HEK293 (cell line): ENCODE measurements around the gene SPTBN5.

ENCODE experiments used
- AEBP2 ChIP-seq: fragments of 450-650 bp; formaldehyde crosslinking; IDR thresholded peaks from 2 replicates; pipeline ENCODE4 v1.5.1; 2016; ENCODE audit warnings: missing biosample characterization, missing genetic modification characterization, borderline replicate concordance
- KLF8 ChIP-seq: fragments of 450-650 bp; formaldehyde crosslinking; IDR thresholded peaks from 2 replicates; pipeline ENCODE4 v1.5.1; 2016; ENCODE audit warnings: missing biosample characterization, missing genetic modification characterization
- SP7 ChIP-seq: fragments of 450-650 bp; formaldehyde crosslinking; IDR thresholded peaks from 2 replicates; pipeline ENCODE4 v1.5.1; 2016; ENCODE audit warnings: missing biosample characterization, missing genetic modification characterization
- WT1 ChIP-seq: fragments of 450-650 bp; formaldehyde crosslinking; IDR thresholded peaks from 2 replicates; pipeline ENCODE4 v1.5.1; 2016; ENCODE audit warnings: missing biosample characterization, missing genetic modification characterization
- ZBTB26 ChIP-seq: fragments of 450-650 bp; formaldehyde crosslinking; optimal IDR thresholded peaks from 2 replicates; pipeline ENCODE3; 2016; ENCODE audit warnings: missing biosample characterization, mild to moderate bottlenecking, missing genetic modification characterization
- ZBTB7A ChIP-seq: fragments of 450-650 bp; formaldehyde crosslinking; IDR thresholded peaks from 2 replicates; pipeline ENCODE4 v1.5.1; 2016; ENCODE audit warnings: low read depth, missing biosample characterization, missing genetic modification characterization
- ZFHX2 ChIP-seq: fragments of 450-650 bp; formaldehyde crosslinking; conservative IDR thresholded peaks from 2 replicates; pipeline ENCODE4 v1.5.1; 2016; ENCODE audit warnings: missing biosample characterization, missing genetic modification characterization
- ZFP41 ChIP-seq: fragments of 450-650 bp; formaldehyde crosslinking; IDR thresholded peaks from 2 replicates; pipeline ENCODE4 v1.5.1; 2016; ENCODE audit warnings: missing biosample characterization, missing genetic modification characterization, borderline replicate concordance
- ZNF114 ChIP-seq: fragments of 450-650 bp; formaldehyde crosslinking; IDR thresholded peaks from 2 replicates; pipeline ENCODE4 v1.5.0; 2017; ENCODE audit warnings: missing biosample characterization, missing genetic modification characterization
- ZNF146 ChIP-seq: fragments of 450-650 bp; formaldehyde crosslinking; IDR thresholded peaks from 2 replicates; pipeline ENCODE4 v1.5.1; 2016; ENCODE audit warnings: missing biosample characterization, missing genetic modification characterization
- ZNF184 ChIP-seq: fragments of 450-650 bp; IDR thresholded peaks from 2 replicates; pipeline ENCODE4 v1.5.1; 2018; ENCODE audit warnings: missing biosample characterization, mild to moderate bottlenecking, missing genetic modification characterization
- ZNF202 ChIP-seq: fragments of 450-650 bp; formaldehyde crosslinking; IDR thresholded peaks from 2 replicates; pipeline ENCODE4 v1.5.1; 2016; ENCODE audit warnings: missing biosample characterization, missing genetic modification characterization, borderline replicate concordance
- ZNF214 ChIP-seq: fragments of 450-650 bp; formaldehyde crosslinking; IDR thresholded peaks from 2 replicates; pipeline ENCODE4 v1.5.1; 2017; ENCODE audit warnings: missing biosample characterization, mild to moderate bottlenecking, missing genetic modification characterization, borderline replicate concordance
- ZNF324 ChIP-seq: fragments of 450-650 bp; formaldehyde crosslinking; IDR thresholded peaks from 2 replicates; pipeline ENCODE4 v1.5.1; 2016; ENCODE audit warnings: missing biosample characterization, missing genetic modification characterization
- ZNF394 ChIP-seq: fragments of 450-650 bp; formaldehyde crosslinking; IDR thresholded peaks from 2 replicates; pipeline ENCODE4 v1.5.1; 2016; ENCODE audit warnings: missing biosample characterization, missing genetic modification characterization, mild to moderate bottlenecking, moderate library complexity, borderline replicate concordance
- ZNF488 ChIP-seq: fragments of 450-650 bp; formaldehyde crosslinking; IDR thresholded peaks from 2 replicates; pipeline ENCODE4 v1.5.1; 2016; ENCODE audit warnings: missing biosample characterization, missing genetic modification characterization
- ZNF501 ChIP-seq: fragments of 450-650 bp; formaldehyde crosslinking; IDR thresholded peaks from 2 replicates; pipeline ENCODE4 v1.5.1; 2016; ENCODE audit warnings: missing biosample characterization, missing genetic modification characterization
- ZNF623 ChIP-seq: fragments of 450-650 bp; formaldehyde crosslinking; IDR thresholded peaks from 2 replicates; pipeline ENCODE4 v1.5.1; 2016; ENCODE audit warnings: missing biosample characterization, missing genetic modification characterization
- ZNF777 ChIP-seq: fragments of 450-650 bp; formaldehyde crosslinking; IDR thresholded peaks from 2 replicates; pipeline ENCODE4 v1.5.1; 2017; ENCODE audit warnings: missing biosample characterization, missing genetic modification characterization, borderline replicate concordance
- TF ChIP-seq, protein P1 (sequence below): fragments of 450-650 bp; formaldehyde crosslinking; IDR thresholded peaks from 2 replicates; pipeline ENCODE4 v1.5.1; 2016; ENCODE audit warnings: missing biosample characterization, missing genetic modification characterization
- TF ChIP-seq, protein P2 (sequence below): fragments of 450-650 bp; formaldehyde crosslinking; IDR thresholded peaks from 2 replicates; pipeline ENCODE4 v1.5.1; 2016; ENCODE audit warnings: missing biosample characterization, missing genetic modification characterization
- TF ChIP-seq, protein P3 (sequence below): fragments of 450-650 bp; formaldehyde crosslinking; IDR thresholded peaks from 2 replicates; pipeline ENCODE4 v1.5.1; 2017; ENCODE audit warnings: missing biosample characterization, mild to moderate bottlenecking, missing genetic modification characterization, moderate library complexity
- TF ChIP-seq, protein P4 (sequence below): fragments of 450-650 bp; IDR thresholded peaks from 2 replicates; pipeline ENCODE4 v1.5.1; 2018; ENCODE audit warnings: missing biosample characterization, missing genetic modification characterization
- TF ChIP-seq, protein P5 (sequence below): fragments of 450-650 bp; formaldehyde crosslinking; IDR thresholded peaks from 2 replicates; pipeline ENCODE4 v1.5.1; 2016; ENCODE audit warnings: missing biosample characterization, missing genetic modification characterization

Gene SPTBN5

GRCh38 chr15:41827880-41828806, 65.7 kb downstream of the SPTBN5 start, which contains the start of gene JMJD7 (continued):
- TF ChIP-seq, protein P1, sequence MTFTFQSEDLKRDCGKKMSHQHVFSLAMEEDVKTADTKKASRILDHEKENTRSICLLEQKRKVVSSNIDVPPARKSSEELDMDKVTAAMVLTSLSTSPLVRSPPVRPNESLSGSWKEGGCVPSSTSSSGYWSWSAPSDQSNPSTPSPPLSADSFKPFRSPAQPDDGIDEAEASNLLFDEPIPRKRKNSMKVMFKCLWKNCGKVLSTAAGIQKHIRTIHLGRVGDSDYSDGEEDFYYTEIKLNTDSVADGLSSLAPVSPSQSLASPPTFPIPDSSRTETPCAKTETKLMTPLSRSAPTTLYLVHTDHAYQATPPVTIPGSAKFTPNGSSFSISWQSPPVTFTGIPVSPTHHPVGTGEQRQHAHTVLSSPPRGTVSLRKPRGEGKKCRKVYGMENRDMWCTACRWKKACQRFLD (tag by site-specific recombination): no peak
- TF ChIP-seq SP7 (tag by site-specific recombination) (peak; percentile 51; the same call in 1 of the 2 replicates), ZNF324 (tag by site-specific recombination) (no peak), ZNF146 (tag by site-specific recombination) (no peak), WT1 (peak; percentile 70), KLF8 (peak; percentile 56), ZNF184 (tag by site-specific recombination) (no peak), ZNF777 (peak; percentile 29; the same call in 1 of the 2 replicates), ZNF488 (tag by site-specific recombination) (no peak), ZFHX2 (tag by site-specific recombination) (peak; percentile 49), ZNF214 (tag by site-specific recombination) (no peak), AEBP2 (tag by site-specific recombination) (no peak), ZNF623 (tag by site-specific recombination) (no peak), ZNF202 (no peak), ZNF114 (tag by site-specific recombination) (no peak), ZBTB7A (tag by site-specific recombination) (peak; percentile 18; the same call in 1 of the 2 replicates), ZBTB26 (tag by site-specific recombination) (peak; percentile 83), ZFP41 (tag by site-specific recombination) (no peak), ZNF501 (tag by site-specific recombination) (0 out of 2 replicates have a peak, but pooled peaks have one; percentile 42), ZNF394 (tag by site-specific recombination) (no peak; the same call in 1 of the 2 replicates)
- TF ChIP-seq, protein P2, sequence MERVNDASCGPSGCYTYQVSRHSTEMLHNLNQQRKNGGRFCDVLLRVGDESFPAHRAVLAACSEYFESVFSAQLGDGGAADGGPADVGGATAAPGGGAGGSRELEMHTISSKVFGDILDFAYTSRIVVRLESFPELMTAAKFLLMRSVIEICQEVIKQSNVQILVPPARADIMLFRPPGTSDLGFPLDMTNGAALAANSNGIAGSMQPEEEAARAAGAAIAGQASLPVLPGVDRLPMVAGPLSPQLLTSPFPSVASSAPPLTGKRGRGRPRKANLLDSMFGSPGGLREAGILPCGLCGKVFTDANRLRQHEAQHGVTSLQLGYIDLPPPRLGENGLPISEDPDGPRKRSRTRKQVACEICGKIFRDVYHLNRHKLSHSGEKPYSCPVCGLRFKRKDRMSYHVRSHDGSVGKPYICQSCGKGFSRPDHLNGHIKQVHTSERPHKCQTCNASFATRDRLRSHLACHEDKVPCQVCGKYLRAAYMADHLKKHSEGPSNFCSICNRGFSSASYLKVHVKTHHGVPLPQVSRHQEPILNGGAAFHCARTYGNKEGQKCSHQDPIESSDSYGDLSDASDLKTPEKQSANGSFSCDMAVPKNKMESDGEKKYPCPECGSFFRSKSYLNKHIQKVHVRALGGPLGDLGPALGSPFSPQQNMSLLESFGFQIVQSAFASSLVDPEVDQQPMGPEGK (tag by site-specific recombination): 0 out of 2 replicates have a peak, but pooled peaks have one; percentile 3
- TF ChIP-seq, protein P3, sequence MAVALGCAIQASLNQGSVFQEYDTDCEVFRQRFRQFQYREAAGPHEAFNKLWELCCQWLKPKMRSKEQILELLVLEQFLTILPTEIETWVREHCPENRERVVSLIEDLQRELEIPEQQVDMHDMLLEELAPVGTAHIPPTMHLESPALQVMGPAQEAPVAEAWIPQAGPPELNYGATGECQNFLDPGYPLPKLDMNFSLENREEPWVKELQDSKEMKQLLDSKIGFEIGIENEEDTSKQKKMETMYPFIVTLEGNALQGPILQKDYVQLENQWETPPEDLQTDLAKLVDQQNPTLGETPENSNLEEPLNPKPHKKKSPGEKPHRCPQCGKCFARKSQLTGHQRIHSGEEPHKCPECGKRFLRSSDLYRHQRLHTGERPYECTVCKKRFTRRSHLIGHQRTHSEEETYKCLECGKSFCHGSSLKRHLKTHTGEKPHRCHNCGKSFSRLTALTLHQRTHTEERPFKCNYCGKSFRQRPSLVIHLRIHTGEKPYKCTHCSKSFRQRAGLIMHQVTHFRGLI (tag by site-specific recombination): no peak
- TF ChIP-seq, protein P4, sequence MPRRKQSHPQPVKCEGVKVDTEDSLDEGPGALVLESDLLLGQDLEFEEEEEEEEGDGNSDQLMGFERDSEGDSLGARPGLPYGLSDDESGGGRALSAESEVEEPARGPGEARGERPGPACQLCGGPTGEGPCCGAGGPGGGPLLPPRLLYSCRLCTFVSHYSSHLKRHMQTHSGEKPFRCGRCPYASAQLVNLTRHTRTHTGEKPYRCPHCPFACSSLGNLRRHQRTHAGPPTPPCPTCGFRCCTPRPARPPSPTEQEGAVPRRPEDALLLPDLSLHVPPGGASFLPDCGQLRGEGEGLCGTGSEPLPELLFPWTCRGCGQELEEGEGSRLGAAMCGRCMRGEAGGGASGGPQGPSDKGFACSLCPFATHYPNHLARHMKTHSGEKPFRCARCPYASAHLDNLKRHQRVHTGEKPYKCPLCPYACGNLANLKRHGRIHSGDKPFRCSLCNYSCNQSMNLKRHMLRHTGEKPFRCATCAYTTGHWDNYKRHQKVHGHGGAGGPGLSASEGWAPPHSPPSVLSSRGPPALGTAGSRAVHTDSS (tag by site-specific recombination): no peak
- TF ChIP-seq, protein P5, sequence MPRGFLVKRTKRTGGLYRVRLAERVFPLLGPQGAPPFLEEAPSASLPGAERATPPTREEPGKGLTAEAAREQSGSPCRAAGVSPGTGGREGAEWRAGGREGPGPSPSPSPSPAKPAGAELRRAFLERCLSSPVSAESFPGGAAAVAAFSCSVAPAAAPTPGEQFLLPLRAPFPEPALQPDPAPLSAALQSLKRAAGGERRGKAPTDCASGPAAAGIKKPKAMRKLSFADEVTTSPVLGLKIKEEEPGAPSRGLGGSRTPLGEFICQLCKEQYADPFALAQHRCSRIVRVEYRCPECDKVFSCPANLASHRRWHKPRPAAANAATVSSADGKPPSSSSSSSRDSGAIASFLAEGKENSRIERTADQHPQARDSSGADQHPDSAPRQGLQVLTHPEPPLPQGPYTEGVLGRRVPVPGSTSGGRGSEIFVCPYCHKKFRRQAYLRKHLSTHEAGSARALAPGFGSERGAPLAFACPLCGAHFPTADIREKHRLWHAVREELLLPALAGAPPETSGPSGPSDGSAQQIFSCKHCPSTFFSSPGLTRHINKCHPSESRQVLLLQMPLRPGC (tag by site-specific recombination): no peak
